ENCODE results near the gene CNTNAP4. TPM values are rescaled to one million over a fixed set of nuclear protein-coding genes. Genes with fewer than 3 reads are reported as not detected.

Gene CNTNAP4
- polyA plus RNA-seq, 1 of the 3 experiments (the other 2 are of a cell fraction): not detected

GRCh38 chr16:76474048-76474447 is 196.8 kb downstream of the CNTNAP4 start:
- no peak overlapping the region for H3K27ac ChIP-seq (ENCODE audit: low read depth in 2 of 2, low read length in 1 of 2)
- no peaks in the 10 kb centered on the region for H3K27me3 ChIP-seq (ENCODE audit: insufficient read depth)
- H3K4me3 ChIP-seq (ENCODE audit: low read depth in 2 of 2, low read length in 1 of 2): no peak overlapping the region
- H3K4me1 ChIP-seq (ENCODE audit: control insufficient read depth in 1 of 2, insufficient read depth in 2 of 2, low read depth in 1 of 2, low read length in 1 of 2): peaks cover 0 to 4% of the 10 kb centered on the region in 2 experiments; a peak in 1 of 4 replicates
- POLR2A ChIA-PET: no interaction called here
- H3K9me2 ChIP-seq: no peaks in the 10 kb centered on the region
- TF ChIP-seq NFIC (IDR thresholded peaks at IDR 0.05; ENCODE audit: borderline replicate concordance) (no peak), TAF1 (IDR thresholded peaks at IDR 0.05; ENCODE audit: borderline replicate concordance, low read depth, low read length) (no peak), REST (IDR thresholded peaks at IDR 0.05; ENCODE audit: low read depth, low read length) (no peak), SMC3 (IDR thresholded peaks at IDR 0.05; ENCODE audit: low read depth, low read length) (no peak), SIN3A (IDR thresholded peaks at IDR 0.05; ENCODE audit: borderline replicate concordance, low read depth, low read length) (no peak), RFX5 (IDR thresholded peaks at IDR 0.05; ENCODE audit: low read length) (no peak), FOXM1 (IDR thresholded peaks at IDR 0.05; ENCODE audit: low read depth) (no peak), CHD2 (IDR thresholded peaks at IDR 0.05; ENCODE audit: low read length, partially characterized antibody) (no peak), FOXJ3 (CRISPR knock-in tag; IDR thresholded peaks at IDR 0.05) (no peak), POLR2AphosphoS5 (IDR thresholded peaks at IDR 0.05; ENCODE audit: low read depth, low read length) (no peak), USF1 (IDR thresholded peaks at IDR 0.05; ENCODE audit: borderline replicate concordance, low read depth) (no peak), TCF12 (IDR thresholded peaks at IDR 0.05) (no peak), IRF3 (IDR thresholded peaks at IDR 0.05; ENCODE audit: low read depth, low read length) (no peak), JUND (IDR thresholded peaks at IDR 0.05) (no peak), EP300 (IDR thresholded peaks at IDR 0.05; ENCODE audit: borderline replicate concordance in 1 of 2, low read depth in 1 of 2, low read length in 1 of 2) (no peak), MEF2A (IDR thresholded peaks at IDR 0.05; ENCODE audit: borderline replicate concordance, low read depth) (no peak), CTCF (IDR thresholded peaks at IDR 0.05) (no peak), TEAD4 (IDR thresholded peaks at IDR 0.05; ENCODE audit: borderline replicate concordance, insufficient read depth) (no peak), RCOR1 (IDR thresholded peaks at IDR 0.05; ENCODE audit: low read length) (no peak), MXI1 (IDR thresholded peaks at IDR 0.05; ENCODE audit: low read depth, low read length) (no peak)
- H3K79me2 ChIP-seq (ENCODE audit: insufficient read depth): no peaks in the 10 kb centered on the region
- no peak overlapping the region for H3K9ac ChIP-seq
- WGBS (ENCODE audit: low lambda C conversion rate): 69% methylated on average over 2 of the region's 2 CpGs
- DNase-seq: no peak
- H3K9me3 ChIP-seq: no peaks in the 10 kb centered on the region
- CTCF ChIA-PET: no interaction called here
- H3K4me2 ChIP-seq: no peak overlapping the region
- H4K20me1 ChIP-seq (ENCODE audit: insufficient read depth): no peaks in the 10 kb centered on the region
- no peaks in the 10 kb centered on the region for H3K36me3 ChIP-seq (replicated peaks in 1 of 2; ENCODE audit: control insufficient read depth in 1 of 2, insufficient read depth in 2 of 2, low read length in 1 of 2)
- H3F3A ChIP-seq (replicated peaks; ENCODE audit: insufficient read depth): no peaks in the 10 kb centered on the region
- H2AFZ ChIP-seq (ENCODE audit: low read depth): no peak overlapping the region

Data from SK-N-SH (cell line).